Glutamatergic neuron (in vitro differentiated cells): ENCODE results near the gene ISM1. TPM values are rescaled to one million over a fixed set of nuclear protein-coding genes. Genes with fewer than 3 reads are reported as not detected.

ENCODE experiments used
- DNase-seq: peaks from one replicate; pipeline ENCODE4 v3.0.0; 2022
- H3K27ac Mint-ChIP-seq: one replicate; pipeline ENCODE4 v1.8.0; 2020; ENCODE audit warnings: mild to moderate bottlenecking, mixed read lengths, inconsistent platforms; ENCODE audit not compliant: unreplicated experiment
- H3K27me3 Mint-ChIP-seq: one replicate; pipeline ENCODE4 v1.8.0; 2020; ENCODE audit warnings: mild to moderate bottlenecking, moderate library complexity, mixed read lengths, inconsistent platforms; ENCODE audit not compliant: unreplicated experiment
- H3K36me3 Mint-ChIP-seq: one replicate; pipeline ENCODE4 v1.8.0; 2020; ENCODE audit warnings: mild to moderate bottlenecking, mixed read lengths, inconsistent platforms; ENCODE audit not compliant: unreplicated experiment
- H3K4me1 Mint-ChIP-seq: one replicate; pipeline ENCODE4 v1.8.0; 2020; ENCODE audit warnings: mild to moderate bottlenecking, low read depth, mixed read lengths, inconsistent platforms; ENCODE audit not compliant: unreplicated experiment
- H3K4me3 Mint-ChIP-seq: one replicate; pipeline ENCODE4 v1.8.0; 2020; ENCODE audit warnings: mild to moderate bottlenecking, mixed read lengths, inconsistent platforms; ENCODE audit not compliant: unreplicated experiment
- H3K9me3 Mint-ChIP-seq: one replicate; pipeline ENCODE4 v1.8.0; 2020; ENCODE audit warnings: mild to moderate bottlenecking, moderate library complexity, mixed read lengths, inconsistent platforms; ENCODE audit not compliant: unreplicated experiment
- total RNA-seq: library from RNA; stranded (reverse); fragmentation: NEBNext Ultra II Directional; extraction: Animal tissue kit (Norgen Biotek cat#: 25700); gene quantifications from one replicate; pipeline ENCODE4 v1.2.1, GENCODE V29; 2021; ENCODE audit not compliant: unreplicated experiment
- TF ChIP-seq, protein P1 (sequence below): fragments of 200-600 bp; sonication (generic); IDR thresholded peaks from one replicate; pipeline ENCODE4 v1.5.0; 2021; ENCODE audit not compliant: partially characterized antibody, unreplicated experiment

ISM1 gene
- total RNA-seq, 1 donor from 2014 or later = 0.32 TPM

DNA sequence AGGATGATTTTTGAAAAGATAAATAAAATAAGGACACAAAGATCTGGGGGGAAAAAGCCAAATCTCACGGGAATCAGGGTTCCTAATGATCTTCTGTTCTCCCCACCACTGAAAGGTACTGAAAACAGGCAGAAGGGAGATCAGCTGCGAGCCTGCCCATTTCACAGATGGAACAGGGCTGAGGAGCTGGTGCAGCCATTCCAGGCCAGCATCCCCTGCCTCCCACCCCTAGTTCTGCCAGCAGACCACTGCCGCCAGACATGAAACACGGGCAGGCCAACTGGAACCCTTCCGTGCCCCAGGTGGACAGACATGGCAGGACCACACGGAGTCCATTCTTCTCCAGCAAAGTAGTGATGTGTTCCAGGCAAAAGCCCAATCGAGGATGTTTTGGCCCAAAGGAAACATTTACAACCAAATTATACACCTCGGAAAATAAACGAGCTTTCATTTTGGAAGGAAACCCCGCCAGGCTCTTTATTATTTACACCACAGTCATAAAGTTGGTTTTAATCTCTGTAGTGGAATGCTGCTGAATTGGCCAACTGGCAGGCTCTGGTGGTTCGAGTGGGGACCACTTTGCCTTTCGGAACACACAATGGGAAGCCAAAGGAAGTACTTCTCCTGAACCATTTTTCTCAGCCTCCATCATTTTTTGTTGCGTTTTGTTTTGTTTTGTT is 28.2 kb downstream of the ISM1 start:
- TF ChIP-seq, protein P1, sequence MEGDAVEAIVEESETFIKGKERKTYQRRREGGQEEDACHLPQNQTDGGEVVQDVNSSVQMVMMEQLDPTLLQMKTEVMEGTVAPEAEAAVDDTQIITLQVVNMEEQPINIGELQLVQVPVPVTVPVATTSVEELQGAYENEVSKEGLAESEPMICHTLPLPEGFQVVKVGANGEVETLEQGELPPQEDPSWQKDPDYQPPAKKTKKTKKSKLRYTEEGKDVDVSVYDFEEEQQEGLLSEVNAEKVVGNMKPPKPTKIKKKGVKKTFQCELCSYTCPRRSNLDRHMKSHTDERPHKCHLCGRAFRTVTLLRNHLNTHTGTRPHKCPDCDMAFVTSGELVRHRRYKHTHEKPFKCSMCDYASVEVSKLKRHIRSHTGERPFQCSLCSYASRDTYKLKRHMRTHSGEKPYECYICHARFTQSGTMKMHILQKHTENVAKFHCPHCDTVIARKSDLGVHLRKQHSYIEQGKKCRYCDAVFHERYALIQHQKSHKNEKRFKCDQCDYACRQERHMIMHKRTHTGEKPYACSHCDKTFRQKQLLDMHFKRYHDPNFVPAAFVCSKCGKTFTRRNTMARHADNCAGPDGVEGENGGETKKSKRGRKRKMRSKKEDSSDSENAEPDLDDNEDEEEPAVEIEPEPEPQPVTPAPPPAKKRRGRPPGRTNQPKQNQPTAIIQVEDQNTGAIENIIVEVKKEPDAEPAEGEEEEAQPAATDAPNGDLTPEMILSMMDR = no peak
- Mint-ChIP-seq H3K4me1 (no peaks in the 10 kb centered on the region), H3K27me3 (no peaks in the 10 kb centered on the region), H3K27ac (no peak overlapping the region), H3K9me3 (no peaks in the 10 kb centered on the region), H3K4me3 (no peak overlapping the region), H3K36me3 (peaks cover 10% of the 10 kb centered on the region)
- no peak for DNase-seq

GRCh38 chr20:13249798-13250170 is 28.7 kb downstream of the ISM1 start:
- Mint-ChIP-seq H3K27ac (no peak overlapping the region), H3K4me1 (no peaks in the 10 kb centered on the region), H3K27me3 (no peaks in the 10 kb centered on the region), H3K4me3 (no peak overlapping the region), H3K9me3 (no peaks in the 10 kb centered on the region), H3K36me3 (peaks cover 10% of the 10 kb centered on the region)
- DNase-seq = no peak
- TF ChIP-seq, protein P1 = no peak

DNA sequence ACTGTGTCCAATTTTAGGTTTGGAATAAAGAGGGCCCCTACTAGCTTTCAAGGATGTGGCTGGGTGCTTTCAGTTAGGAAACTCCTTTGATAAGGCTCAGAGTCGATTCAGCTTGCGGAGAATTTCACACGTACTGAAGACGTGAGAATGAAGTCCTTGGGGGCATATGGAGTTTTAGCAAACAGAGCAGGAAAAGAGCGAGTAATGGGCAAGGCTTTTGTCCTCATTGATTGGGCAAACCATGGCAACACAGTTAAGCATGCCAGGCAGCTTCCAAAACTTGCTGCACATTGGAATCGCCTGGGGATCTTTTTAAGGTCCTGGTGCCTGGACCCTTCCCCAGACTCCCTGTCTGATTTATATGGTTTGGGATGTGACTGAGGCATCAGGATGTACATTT is 29.2 kb downstream of the ISM1 start:
- Mint-ChIP-seq H3K4me3 (no peak overlapping the region), H3K27ac (no peak overlapping the region), H3K4me1 (no peaks in the 10 kb centered on the region), H3K27me3 (no peaks in the 10 kb centered on the region), H3K9me3 (no peaks in the 10 kb centered on the region), H3K36me3 (peaks cover 10% of the 10 kb centered on the region)
- no peak for DNase-seq
- TF ChIP-seq, protein P1 = no peak

DNA sequence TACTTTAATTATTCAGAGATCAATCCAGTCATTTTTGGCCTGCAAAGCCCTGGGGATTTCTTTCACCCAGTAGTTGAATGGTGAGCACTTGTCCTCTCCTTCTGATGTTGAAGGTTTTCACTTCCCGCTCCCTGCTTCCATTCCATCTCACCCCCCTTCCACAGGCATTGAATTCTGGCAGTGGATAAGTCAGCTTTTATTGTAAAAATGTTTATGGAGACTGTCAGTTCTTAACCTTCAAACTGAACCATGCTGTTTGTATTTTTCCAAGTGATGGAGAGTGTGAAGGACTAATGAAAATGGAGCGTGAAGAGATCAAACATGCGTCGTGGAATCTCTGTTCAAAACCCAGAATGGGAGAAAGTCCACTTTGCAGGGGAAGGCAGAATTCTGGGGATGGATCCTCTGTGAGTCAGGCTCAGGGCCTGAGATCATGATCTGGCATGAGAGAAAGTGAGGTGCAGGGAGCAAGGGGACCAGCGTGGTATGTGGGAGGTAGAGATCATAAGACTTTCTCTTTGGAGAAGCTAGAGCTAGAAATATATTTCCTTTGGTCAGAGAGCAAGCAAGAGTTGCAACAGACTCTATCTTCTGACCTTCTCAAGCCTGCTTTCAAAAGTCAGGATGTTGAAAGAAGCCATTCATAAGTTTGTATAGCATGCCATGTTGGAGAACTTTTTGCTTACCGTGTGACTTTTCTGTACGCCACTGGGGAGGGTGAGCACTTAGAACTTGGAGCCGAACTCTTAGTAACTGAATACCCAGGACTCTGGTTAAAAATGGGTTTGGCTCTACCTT is 30.2 kb downstream of the ISM1 start:
- H3K4me1 Mint-ChIP-seq = no peaks in the 10 kb centered on the region
- no peak for DNase-seq
- H3K27me3 Mint-ChIP-seq = no peaks in the 10 kb centered on the region
- TF ChIP-seq, protein P1 = no peak
- H3K9me3 Mint-ChIP-seq = no peaks in the 10 kb centered on the region
- H3K36me3 Mint-ChIP-seq = peaks cover 10% of the 10 kb centered on the region
- H3K27ac Mint-ChIP-seq = no peak overlapping the region
- H3K4me3 Mint-ChIP-seq = no peak overlapping the region

GRCh38 chr20:13251904-13252297 is 30.8 kb downstream of the ISM1 start:
- no peaks in the 10 kb centered on the region for H3K27me3 Mint-ChIP-seq
- no peak overlapping the region for H3K4me3 Mint-ChIP-seq
- no peak overlapping the region for H3K27ac Mint-ChIP-seq
- H3K36me3 Mint-ChIP-seq = peaks cover 10% of the 10 kb centered on the region
- H3K9me3 Mint-ChIP-seq = no peaks in the 10 kb centered on the region
- DNase-seq = no peak
- H3K4me1 Mint-ChIP-seq = no peaks in the 10 kb centered on the region
- TF ChIP-seq, protein P1 = no peak
